Left ventricle myocardium inferior (tissue), 1 donor: ENCODE data around the gene L3MBTL4. TPM values are rescaled to one million over a fixed set of nuclear protein-coding genes. Genes with fewer than 3 reads are reported as not detected.

Source experiments
- DNase-seq: peaks from one replicate; pipeline ENCODE4 v3.0.0-alpha.2; 2020
- H3K27ac ChIP-seq: fragments of 200-600 bp; replicated peaks from 2 replicates; pipeline ENCODE4 v1.8.0; 2021
- H3K27me3 ChIP-seq: fragments of 200-600 bp; 2 replicates; pipeline ENCODE4 v1.8.0; 2021; ENCODE audit warnings: low read depth
- H3K36me3 ChIP-seq: fragments of 200-600 bp; 2 replicates; pipeline ENCODE4 v1.8.0; 2021
- H3K4me1 ChIP-seq: fragments of 200-600 bp; 2 replicates; pipeline ENCODE4 v1.8.0; 2021
- H3K4me3 ChIP-seq: fragments of 200-600 bp; 2 replicates; pipeline ENCODE4 v1.8.0; 2021; ENCODE audit warnings: mild to moderate bottlenecking, moderate library complexity
- H3K9me3 ChIP-seq: fragments of 200-600 bp; replicated peaks from 2 replicates; pipeline ENCODE4 v1.8.0; 2021
- CTCF ChIP-seq: fragments of 200-600 bp; IDR thresholded peaks from 2 replicates; pipeline ENCODE4 v1.8.0; 2021; ENCODE audit warnings: antibody characterized with exemption, mild to moderate bottlenecking, borderline replicate concordance
- intact Hi-C: fragments of 100-400 bp; cut with micrococcal nuclease; formaldehyde crosslinking; loops from one replicate; pipeline ENCODE4 v1.11.0; 2022
- total RNA-seq: library from RNA; stranded (reverse); fragmentation: NEBNext Ultra II Directional; extraction: Animal tissue kit (Norgen Biotek cat#: 25700); gene quantifications from one replicate; pipeline ENCODE4 v1.2.1, GENCODE V29; 2021
- donor health status: DM: no; HTN: yes; CAD: no; lungs with severe emphysema.

Gene L3MBTL4
- total RNA-seq, 1 donor from 2014 or later = 3.5 TPM

- intact Hi-C loops = no loop called here
- TF ChIP-seq CTCF = no peak
Measured at GRCh38 chr18:6428851-6429395, 14.2 kb upstream of the L3MBTL4 start.

GRCh38 chr18:6427286-6427685, 12.6 kb upstream of the L3MBTL4 start:
- DNase-seq = no peak
- intact Hi-C loops = no loop called here
- Histone ChIP-seq H3K9me3 (no peaks in the 10 kb centered on the region), H3K27me3 (peaks cover 3% of the 10 kb centered on the region), H3K36me3 (no peaks in the 10 kb centered on the region), H3K4me3 (no peak overlapping the region), H3K4me1 (no peaks in the 10 kb centered on the region), H3K27ac (no peak overlapping the region)
- no peak for TF ChIP-seq CTCF

More at GRCh38 chr18:6428851-6429395, 14.2 kb upstream of the L3MBTL4 start:
- H3K27ac ChIP-seq = no peak overlapping the region
- no peaks in the 10 kb centered on the region for H3K4me1 ChIP-seq
- H3K4me3 ChIP-seq = no peak overlapping the region
- no peaks in the 10 kb centered on the region for H3K27me3 ChIP-seq
- no peaks in the 10 kb centered on the region for H3K9me3 ChIP-seq
- H3K36me3 ChIP-seq = no peaks in the 10 kb centered on the region
- DNase-seq = no peak

GRCh38 chr18:6423289-6423688, 8.6 kb upstream of the L3MBTL4 start:
- peaks cover 7% of the 10 kb centered on the region for H3K9me3 ChIP-seq
- DNase-seq = no peak
- intact Hi-C loops = no loop called here

GRCh38 chr18:6414118-6414722, 491 bp downstream of the L3MBTL4 start:
- H3K27ac ChIP-seq = peak overlapping the region; percentile 64
- intact Hi-C loops = no loop called here

More at GRCh38 chr18:6423289-6423688, 8.6 kb upstream of the L3MBTL4 start:
- H3K27ac ChIP-seq = no peak overlapping the region
- no peak overlapping the region for H3K4me3 ChIP-seq
- no peaks in the 10 kb centered on the region for H3K36me3 ChIP-seq
- H3K27me3 ChIP-seq = peaks cover 3% of the 10 kb centered on the region
- no peak for TF ChIP-seq CTCF
- no peaks in the 10 kb centered on the region for H3K4me1 ChIP-seq

GRCh38 chr18:6413579-6414117, 1.1 kb downstream of the L3MBTL4 start:
- Histone ChIP-seq H3K27me3 (peaks cover 54% of the 10 kb centered on the region), H3K4me3 (peak overlapping the region; percentile 79), H3K36me3 (no peaks in the 10 kb centered on the region), H3K9me3 (no peaks in the 10 kb centered on the region), H3K4me1 (peaks cover 14% of the 10 kb centered on the region), H3K27ac (peak overlapping the region; percentile 64)
- DNase-seq = no peak
- intact Hi-C loops = no loop called here
- TF ChIP-seq CTCF = no peak

More at GRCh38 chr18:6414118-6414722, 491 bp downstream of the L3MBTL4 start:
- peaks cover 14% of the 10 kb centered on the region for H3K4me1 ChIP-seq
- peak overlapping the region; percentile 79 for H3K4me3 ChIP-seq
- TF ChIP-seq CTCF = peak; percentile 25
- peak; percentile 51 for DNase-seq
- H3K36me3 ChIP-seq = no peaks in the 10 kb centered on the region
- H3K9me3 ChIP-seq = no peaks in the 10 kb centered on the region
- H3K27me3 ChIP-seq = peaks cover 54% of the 10 kb centered on the region
